Right lobe of liver (tissue), 6 donors: ENCODE results near the gene PRAC1. TPM values are rescaled to one million over a fixed set of nuclear protein-coding genes. Genes with fewer than 3 reads are reported as not detected.

Experiments used
- ATAC-seq, 4 donors: fragments of 200-7000 bp; cut with Tn5 transposase; one replicate each; pipeline ENCODE4 v1.9.1; 2020; ENCODE audit warnings: mild to moderate bottlenecking in 4 of 4, moderate library complexity in 4 of 4
- DNase-seq, 3 donors: peaks; one replicate each; pipeline ENCODE4 v3.0.0-alpha.2; 2020
- H3K27ac ChIP-seq, 3 donors: fragments of 200-600 bp; one replicate each; pipeline ENCODE4 v1.8.0; 2022
- H3K27me3 ChIP-seq, 2 donors: fragments of 200-600 bp; one replicate each; pipeline ENCODE4 v1.8.0; 2022
- H3K36me3 ChIP-seq, 4 donors: fragments of 200-600 bp; sonication (generic) in 1 of 4; one replicate each; pipeline versions ENCODE4 v1.5.1 to v1.8.0; 2017 to 2022; ENCODE audit warnings: control low read depth in 1 of 4
- H3K4me1 ChIP-seq, 4 donors: fragments of 200-600 bp; sonication (generic) in 1 of 4; one replicate each; pipeline versions ENCODE4 v1.5.1 to v1.8.0; 2017 to 2022; ENCODE audit warnings: control low read depth in 1 of 4
- H3K4me3 ChIP-seq, 3 donors: fragments of 200-600 bp; one replicate each; pipeline ENCODE4 v1.8.0; 2022
- H3K9me3 ChIP-seq, 4 donors: fragments of 200-600 bp; sonication (generic) in 1 of 4; one replicate each; pipeline versions ENCODE4 v1.5.1 to v1.8.0; 2017 to 2022; ENCODE audit warnings: control low read depth in 1 of 4
- CTCF ChIP-seq, 4 donors: fragments of 200-600 bp in 3 of 4; fragments of 450-650 bp in 1 of 4; IDR thresholded peaks; one replicate each; pipeline versions ENCODE4 v1.5.1 to v1.8.0; 2016 to 2022; ENCODE audit warnings: antibody characterized with exemption in 4 of 4, mild to moderate bottlenecking in 2 of 4
- POLR2A ChIP-seq: fragments of 450-650 bp; IDR thresholded peaks from one replicate; pipeline ENCODE4 v1.6.1; 2017; ENCODE audit warnings: antibody characterized with exemption, mild to moderate bottlenecking
- WGBS: methylation state at CpG from one replicate; pipeline ENCODE4 v1.1.6; 2018; ENCODE audit warnings: low coverage, low lambda C conversion rate; ENCODE audit not compliant: insufficient coverage; ENCODE audit errors: missing lambda C conversion rate; 5-methylcytosine and 5-hydroxymethylcytosine counted together
- intact Hi-C, 2 donors: fragments of 100-400 bp; cut with DNase I; formaldehyde crosslinking; loops; one replicate each; pipeline versions ENCODE4 v1.11.2 to v1.14.1; 2022
- total RNA-seq, 6 experiments: library from RNA; depleted of rRNA in 2 of 6; stranded (reverse); fragments of >200 nt in 2 of 6; fragmentation: NEBNext Ultra II Directional in 3 of 6; extraction: Animal tissue kit (Norgen Biotek cat#: 25700) in 3 of 6; gene quantifications; one replicate each; pipeline versions ENCODE4 v1.1.0 to v1.2.4, GENCODE V29; 2016 to 2023
- donor health status: DM: no; HTN: yes; CAD: no.
- donor health status: DM: no; HTN: no; CAD: no.
- donor health status: DM: no; HTN: no; CAD: no.
- donor health status: DM: no; HTN: yes; CAD: no.
- donor health status: DM: no; HTN: yes; CAD: no.

Gene PRAC1
- total RNA-seq, 6 experiments from 2014 or later = not detected

GRCh38 chr17:48747445-48748363 lies 25.4 kb upstream of the PRAC1 start:
- no peaks in the 10 kb centered on the region for H3K9me3 ChIP-seq
- no peak overlapping the region for H3K4me3 ChIP-seq
- DNase-seq (no peak), ATAC-seq (no peak)
- H3K27me3 ChIP-seq = peaks cover 22 to 60% of the 10 kb centered on the region in 2 donors
- no peaks in the 10 kb centered on the region for H3K36me3 ChIP-seq
- intact Hi-C loops = no loop called here
- TF ChIP-seq POLR2A (no peak), CTCF (IDR thresholded peaks at IDR 0.05) (no peak)
- H3K27ac ChIP-seq = no peak overlapping the region
- WGBS = 9% methylated on average over 10 of the region's 53 CpGs
- H3K4me1 ChIP-seq = no peaks in the 10 kb centered on the region

GRCh38 chr17:48746916-48747444 lies 24.7 kb upstream of the PRAC1 start:
- ATAC-seq (no peak), DNase-seq (no peak)
- H3K4me3 ChIP-seq = no peak overlapping the region
- no peaks in the 10 kb centered on the region for H3K4me1 ChIP-seq
- H3K27me3 ChIP-seq = peaks cover 16 to 58% of the 10 kb centered on the region in 2 donors
- no peak overlapping the region for H3K27ac ChIP-seq
- intact Hi-C loops = no loop called here
- no peaks in the 10 kb centered on the region for H3K9me3 ChIP-seq
- no peak for TF ChIP-seq POLR2A
- TF ChIP-seq CTCF (IDR thresholded peaks at IDR 0.05) = no peak
- no peaks in the 10 kb centered on the region for H3K36me3 ChIP-seq
- WGBS = 4% methylated on average over 13 of the region's 21 CpGs

DNA sequence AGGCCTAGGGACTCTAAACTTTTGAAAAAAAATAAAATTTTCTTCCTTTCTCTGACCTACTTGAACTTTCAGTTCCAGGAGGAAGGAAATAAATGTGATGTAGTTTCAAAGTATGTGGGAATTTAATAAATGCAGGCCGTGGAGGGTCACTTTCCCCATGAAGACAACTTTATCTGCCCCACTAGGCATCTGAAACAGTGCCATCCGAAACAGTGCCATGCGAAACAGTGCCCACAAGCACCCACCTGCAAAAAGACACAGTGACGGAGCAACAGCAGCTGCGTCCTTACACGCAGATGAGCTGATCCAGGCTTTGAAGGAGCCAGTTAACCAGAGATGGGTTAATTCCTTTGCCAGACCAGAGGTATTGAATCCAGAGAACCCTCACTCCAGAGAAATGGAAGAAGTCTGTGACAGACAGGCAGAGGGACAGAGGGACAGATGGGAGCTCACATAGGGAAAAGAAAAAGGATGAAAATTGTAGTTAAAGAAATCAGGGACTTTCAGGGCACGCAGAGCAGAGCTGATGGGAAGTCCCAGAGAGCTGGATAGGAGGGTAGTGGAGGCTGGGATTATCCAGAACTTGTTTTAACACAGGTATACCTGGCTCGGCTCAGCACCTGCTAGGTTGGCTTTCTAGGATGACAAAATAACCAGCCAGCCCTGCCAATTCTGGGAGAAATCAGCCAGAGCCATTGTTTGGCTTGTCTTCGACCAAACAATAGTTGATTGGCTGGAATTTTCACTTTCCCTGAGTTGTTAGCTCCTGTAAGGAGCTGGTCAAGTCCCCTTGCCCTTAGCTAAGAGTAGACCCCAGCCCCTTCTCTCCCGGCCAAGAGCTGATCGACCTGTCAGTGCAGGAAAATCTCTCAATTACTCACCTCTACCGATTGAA lies 23.3 kb upstream of the PRAC1 start:
- no peak overlapping the region for H3K27ac ChIP-seq
- H3K9me3 ChIP-seq = no peaks in the 10 kb centered on the region
- H3K27me3 ChIP-seq = peaks cover 17 to 57% of the 10 kb centered on the region in 2 donors
- TF ChIP-seq POLR2A (no peak), CTCF (IDR thresholded peaks at IDR 0.05) (no peak)
- H3K4me1 ChIP-seq = no peaks in the 10 kb centered on the region
- 12% methylated on average over 11 of the region's 12 CpGs for WGBS
- H3K36me3 ChIP-seq = no peaks in the 10 kb centered on the region
- H3K4me3 ChIP-seq = no peak overlapping the region
- no peak for DNase-seq
- ATAC-seq = no peak
- intact Hi-C loops = no loop called here

- Histone ChIP-seq H3K27me3 (peaks cover 20 to 38% of the 10 kb centered on the region in 2 donors), H3K4me1 (no peaks in the 10 kb centered on the region), H3K36me3 (no peaks in the 10 kb centered on the region), H3K9me3 (no peaks in the 10 kb centered on the region), H3K27ac (no peak overlapping the region), H3K4me3 (no peak overlapping the region)
- no peak for DNase-seq
- no peak for TF ChIP-seq POLR2A
- no peak for TF ChIP-seq CTCF (IDR thresholded peaks at IDR 0.05)
- intact Hi-C loops = no loop called here
- no peak for ATAC-seq
Measured at GRCh38 chr17:48740537-48740936, 18.2 kb upstream of the PRAC1 start.
